Bronchial smooth muscle cell (primary cell): ENCODE results near the gene ECM1. TPM values are rescaled to one million over a fixed set of nuclear protein-coding genes. Genes with fewer than 3 reads are reported as not detected.

Experiments used
- total RNA-seq: library from RNA; depleted of rRNA; stranded (reverse); fragments of >200 nt; gene quantifications from 2 replicates; pipeline ENCODE4 v1.2.1, GENCODE V29; 2014

ECM1 gene
- total RNA-seq, result 16.4 and 22.5 TPM in 2 replicates

GRCh38 chr1:150507912-150508864 lies at the start of gene ECM1:
Gene ECM1, plus strand, starts transcription at chr1:150508109. Its CDS starts 101 bp downstream, at chr1:150508210.

GRCh38 chr1:150486966-150487762 lies 20.7 kb upstream of the ECM1 start, which contains the start of gene TARS2:
Gene TARS2, plus strand, starts transcription at chr1:150487419. Its CDS starts 32 bp downstream, at chr1:150487451.

GRCh38 chr1:150515328-150516049 lies 7.6 kb downstream of the ECM1 start, which contains the start of gene FALEC:
Gene FALEC, plus strand, starts transcription at chr1:150515752.

GRCh38 chr1:150548632-150549495 lies 41.0 kb downstream of the ECM1 start, which contains the start of gene ADAMTSL4:
Gene ADAMTSL4, plus strand, starts transcription at chr1:150549408. Its CDS starts 2,881 bp downstream, at chr1:150552289.

Other genes with a start within 250 kb of the ECM1 start
- 83.4 and 92.6 TPM in 2 replicates for gene APH1A, start 239.1 kb upstream of the ECM1 start, total RNA-seq
- 65.3 and 92.0 TPM in 2 replicates for gene C1orf54, start 235.3 kb upstream of the ECM1 start, total RNA-seq
- gene CIART, start 225.6 kb upstream of the ECM1 start, total RNA-seq, result 2.7 and 4.9 TPM in 2 replicates
- gene MRPS21, start 214.2 kb upstream of the ECM1 start, total RNA-seq, result 105 and 122 TPM in 2 replicates
- gene PRPF3, start 186.6 kb upstream of the ECM1 start, total RNA-seq, result 29.0 and 31.2 TPM in 2 replicates
- gene RPRD2, start 144.0 kb upstream of the ECM1 start, total RNA-seq, result 5.0 and 6.4 TPM in 2 replicates
- gene TARS2, start 20.7 kb upstream of the ECM1 start, total RNA-seq, result 11.1 and 12.8 TPM in 2 replicates
- 1.0 and 1.6 TPM in 2 replicates for gene FALEC, start 7.6 kb downstream of the ECM1 start, total RNA-seq
- 14.0 and 16.7 TPM in 2 replicates for gene ADAMTSL4, start 41.3 kb downstream of the ECM1 start, total RNA-seq
- gene MCL1, start 71.5 kb downstream of the ECM1 start, total RNA-seq, result 137 and 189 TPM in 2 replicates
- gene ENSA, start 121.5 kb downstream of the ECM1 start, total RNA-seq, result 34.5 and 58.9 TPM in 2 replicates
- gene GOLPH3L, start 189.0 kb downstream of the ECM1 start, total RNA-seq, result 6.5 and 11.7 TPM in 2 replicates
- gene HORMAD1, start 212.8 kb downstream of the ECM1 start, total RNA-seq, result 0.16 TPM in 1 of 2 replicates, not detected in the other